K562 (cell line): ENCODE results near the gene EIF3K. TPM values are rescaled to one million over a fixed set of nuclear protein-coding genes. Genes with fewer than 3 reads are reported as not detected.

Source experiments
- CBX2 ChIP-seq: fragments of 200-600 bp; sonication (generic); IDR thresholded peaks from one replicate; pipeline ENCODE4 v1.6.1; 2012; ENCODE audit warnings: mild to moderate bottlenecking, low read length, inconsistent platforms; ENCODE audit not compliant: insufficient read depth, poor library complexity, severe bottlenecking
- E4F1 ChIP-seq: fragments of 250-450 bp; sonication (Bioruptor Pico); IDR thresholded peaks from 2 replicates; pipeline ENCODE4 v1.5.0; 2021; ENCODE audit warnings: mild to moderate bottlenecking, borderline replicate concordance
- FOXO4 ChIP-seq: fragments of 450-650 bp; formaldehyde crosslinking; IDR thresholded peaks from 2 replicates; pipeline ENCODE4 v1.4.0; 2020; ENCODE audit warnings: mild to moderate bottlenecking, moderate library complexity
- HDAC2 ChIP-seq: fragments of 450-650 bp; IDR thresholded peaks from 2 replicates; pipeline ENCODE4 v1.6.1; 2016; ENCODE audit warnings: mild to moderate bottlenecking
- KLF6 ChIP-seq: fragments of 250-450 bp; sonication (Bioruptor Pico); IDR thresholded peaks from 2 replicates; pipeline ENCODE4 v1.4.0; 2020; ENCODE audit warnings: mild to moderate bottlenecking, moderate library complexity, borderline replicate concordance
- MCM7 ChIP-seq, 2 experiments: fragments of 450-650 bp; IDR thresholded peaks; 2 replicates each; pipeline ENCODE4 v1.6.1; 2016 to 2018
- MEF2D ChIP-seq: conservative IDR thresholded peaks from 2 replicates; pipeline ENCODE4 v1.6.1; 2016; ENCODE audit warnings: low read depth, missing genetic modification characterization, missing compliant biosample characterization
- MXD1 ChIP-seq: fragments of 250-450 bp; sonication (Bioruptor Pico); IDR thresholded peaks from 2 replicates; pipeline ENCODE4 v1.8.0; 2021; ENCODE audit warnings: borderline replicate concordance, mild to moderate bottlenecking, moderate library complexity; ENCODE audit not compliant: poor library complexity, severe bottlenecking
- MXI1 ChIP-seq: IDR thresholded peaks from 2 replicates; pipeline ENCODE4 v1.6.1; 2011; ENCODE audit warnings: low read depth, mild to moderate bottlenecking, improper control_type of control experiment, low read length
- PURB ChIP-seq: sonication (generic); formaldehyde crosslinking; IDR thresholded peaks from 2 replicates; pipeline ENCODE4 v1.9.0; 2021; ENCODE audit warnings: low read depth, mild to moderate bottlenecking, missing genetic modification reagents
- SAFB2 ChIP-seq: fragments of 200-400 bp; formaldehyde crosslinking; IDR thresholded peaks from 2 replicates; pipeline ENCODE4 v1.6.1; 2018; ENCODE audit warnings: borderline replicate concordance, low read length, low read depth, moderate library complexity; ENCODE audit not compliant: severe bottlenecking
- TAF9B ChIP-seq: fragments of 450-650 bp; IDR thresholded peaks from 2 replicates; pipeline ENCODE4 v1.6.1; 2018; ENCODE audit warnings: mild to moderate bottlenecking; ENCODE audit not compliant: partially characterized antibody
- THRAP3 ChIP-seq: fragments of 450-650 bp; IDR thresholded peaks from 2 replicates; pipeline ENCODE4 v1.6.1; 2016; ENCODE audit warnings: mild to moderate bottlenecking, inconsistent platforms, borderline replicate concordance
- ZNF274 ChIP-seq: IDR thresholded peaks from 2 replicates; pipeline ENCODE4 v1.6.1; 2011; ENCODE audit warnings: low read depth, mild to moderate bottlenecking, low read length, moderate library complexity, borderline replicate concordance
- ZNF583 ChIP-seq: fragments of 250-450 bp; sonication (Bioruptor Pico); IDR thresholded peaks from 2 replicates; pipeline ENCODE4 v1.4.0; 2020
- ZNF77 ChIP-seq: fragments of 250-450 bp; sonication (Bioruptor Pico); IDR thresholded peaks from 2 replicates; pipeline ENCODE4 v1.5.0; 2020
- polyA plus RNA-seq, 8 experiments: library from polyadenylated mRNA; depleted of rRNA in 4 of 8; stranded (reverse) in 5 of 8; unstranded in 3 of 8; fragments of >200 nt; fragmentation: Nextera tagmentation in 2 of 8; fragmentation: Illumina TruSeq in 1 of 8; extraction: Ambion mirVana in 2 of 8; extraction: Trizol in 1 of 8; gene quantifications; 2 replicates each; pipeline versions ENCODE4 v1.2.1 to v1.2.3, GENCODE V29; 2011 to 2014; ENCODE audit warnings: inconsistent platforms in 1 of 8, missing spikeins in 1 of 8
- total RNA-seq, 7 experiments: library from RNA; depleted of rRNA in 6 of 7; stranded (reverse); fragments of >200 nt in 6 of 7; fragmentation: Illumina TruSeq in 2 of 7; extraction: Trizol in 2 of 7; gene quantifications; 2 replicates each; pipeline versions ENCODE4 v1.2.1 to v1.2.3, GENCODE V29; 2011 to 2021; ENCODE audit warnings: low replicate concordance in 1 of 7
- TF ChIP-seq, protein P1 (sequence below), 2 experiments: fragments of 150-350 bp in 1 of 2; IDR thresholded peaks; 2 replicates each; pipeline ENCODE4 v1.6.1; 2012 to 2016; ENCODE audit warnings: low read depth in 2 of 2, low read length in 2 of 2, mild to moderate bottlenecking in 1 of 2, moderate library complexity in 1 of 2
- TF ChIP-seq, protein P2 (sequence below): IDR thresholded peaks from 2 replicates; pipeline ENCODE4 v1.6.1; 2011; ENCODE audit not compliant: insufficient read length; ENCODE audit errors: extremely low read depth

The EIF3K gene
- total and polyA plus RNA-seq, 9 of the 15 experiments (the other 6 are each of a cell fraction or from before 2014, with no cell fraction given) = 387 to 1,827 (median 733) TPM

GRCh38 chr19:38618590-38619360 is at the start of gene EIF3K (continued):
- TF ChIP-seq, protein P1, sequence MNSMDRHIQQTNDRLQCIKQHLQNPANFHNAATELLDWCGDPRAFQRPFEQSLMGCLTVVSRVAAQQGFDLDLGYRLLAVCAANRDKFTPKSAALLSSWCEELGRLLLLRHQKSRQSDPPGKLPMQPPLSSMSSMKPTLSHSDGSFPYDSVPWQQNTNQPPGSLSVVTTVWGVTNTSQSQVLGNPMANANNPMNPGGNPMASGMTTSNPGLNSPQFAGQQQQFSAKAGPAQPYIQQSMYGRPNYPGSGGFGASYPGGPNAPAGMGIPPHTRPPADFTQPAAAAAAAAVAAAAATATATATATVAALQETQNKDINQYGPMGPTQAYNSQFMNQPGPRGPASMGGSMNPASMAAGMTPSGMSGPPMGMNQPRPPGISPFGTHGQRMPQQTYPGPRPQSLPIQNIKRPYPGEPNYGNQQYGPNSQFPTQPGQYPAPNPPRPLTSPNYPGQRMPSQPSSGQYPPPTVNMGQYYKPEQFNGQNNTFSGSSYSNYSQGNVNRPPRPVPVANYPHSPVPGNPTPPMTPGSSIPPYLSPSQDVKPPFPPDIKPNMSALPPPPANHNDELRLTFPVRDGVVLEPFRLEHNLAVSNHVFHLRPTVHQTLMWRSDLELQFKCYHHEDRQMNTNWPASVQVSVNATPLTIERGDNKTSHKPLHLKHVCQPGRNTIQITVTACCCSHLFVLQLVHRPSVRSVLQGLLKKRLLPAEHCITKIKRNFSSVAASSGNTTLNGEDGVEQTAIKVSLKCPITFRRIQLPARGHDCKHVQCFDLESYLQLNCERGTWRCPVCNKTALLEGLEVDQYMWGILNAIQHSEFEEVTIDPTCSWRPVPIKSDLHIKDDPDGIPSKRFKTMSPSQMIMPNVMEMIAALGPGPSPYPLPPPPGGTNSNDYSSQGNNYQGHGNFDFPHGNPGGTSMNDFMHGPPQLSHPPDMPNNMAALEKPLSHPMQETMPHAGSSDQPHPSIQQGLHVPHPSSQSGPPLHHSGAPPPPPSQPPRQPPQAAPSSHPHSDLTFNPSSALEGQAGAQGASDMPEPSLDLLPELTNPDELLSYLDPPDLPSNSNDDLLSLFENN (IDR thresholded peaks at IDR 0.05; ENCODE audit: low read depth in 2 of 2, low read length in 2 of 2) = no peak
- TF ChIP-seq SAFB2 (no peak), MCM7 (IDR thresholded peaks at IDR 0.05) (no peak), MXD1 (CRISPR knock-in tag) (no peak), E4F1 (peak; percentile 96), HDAC2 (peak; percentile 85), PURB (CRISPR knock-in tag) (no peak), THRAP3 (no peak), CBX2 (no peak), ZNF583 (CRISPR knock-in tag) (0 out of 2 replicates have a peak, but pooled peaks have one; percentile 30), MEF2D (tag) (no peak), FOXO4 (CRISPR knock-in tag) (no peak), MXI1 (peak; percentile 96), ZNF77 (no peak), ZNF274 (no peak), KLF6 (CRISPR knock-in tag) (no peak), TAF9B (no peak)
- TF ChIP-seq, protein P2, sequence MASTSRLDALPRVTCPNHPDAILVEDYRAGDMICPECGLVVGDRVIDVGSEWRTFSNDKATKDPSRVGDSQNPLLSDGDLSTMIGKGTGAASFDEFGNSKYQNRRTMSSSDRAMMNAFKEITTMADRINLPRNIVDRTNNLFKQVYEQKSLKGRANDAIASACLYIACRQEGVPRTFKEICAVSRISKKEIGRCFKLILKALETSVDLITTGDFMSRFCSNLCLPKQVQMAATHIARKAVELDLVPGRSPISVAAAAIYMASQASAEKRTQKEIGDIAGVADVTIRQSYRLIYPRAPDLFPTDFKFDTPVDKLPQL = no peak
